Uterus (tissue), 2 donors: ENCODE data around the gene ZNF827.

Experiments
- CTCF ChIP-seq, 4 experiments: fragments of 200-600 bp in 2 of 4; fragments of 450-650 bp in 2 of 4; sonication (generic) in 2 of 4; IDR thresholded peaks; one replicate each; pipeline ENCODE4 v1.5.1; 2016 to 2019; ENCODE audit warnings: antibody characterized with exemption in 4 of 4, mild to moderate bottlenecking in 2 of 4, moderate library complexity in 1 of 4
- POLR2A ChIP-seq, 2 donors: fragments of 450-650 bp; IDR thresholded peaks; one replicate each; pipeline ENCODE4 v1.6.1; 2016; ENCODE audit warnings: antibody characterized with exemption in 2 of 2, mild to moderate bottlenecking in 1 of 2, moderate library complexity in 1 of 2

GRCh38 chr4:145840162-145840768, 98.4 kb downstream of the ZNF827 start:
- TF ChIP-seq CTCF (IDR thresholded peaks at IDR 0.05): peak; percentile 22 to 46 (median 36)
- no peak for TF ChIP-seq POLR2A (IDR thresholded peaks at IDR 0.05)
